H1 (cell line): ENCODE results near the gene GADL1. TPM values are rescaled to one million over a fixed set of nuclear protein-coding genes. Genes with fewer than 3 reads are reported as not detected.

Experiments used
- BACH1 ChIP-seq: IDR thresholded peaks from 2 replicates; pipeline ENCODE4 v1.6.1; 2012; ENCODE audit warnings: low read length, improper control_type of control experiment
- BRCA1 ChIP-seq: IDR thresholded peaks from 2 replicates; pipeline ENCODE4 v1.6.1; 2012; ENCODE audit warnings: low read depth, low read length, improper control_type of control experiment
- CBX8 ChIP-seq: fragments of 300-800, 300-1000 bp; sonication (generic); IDR thresholded peaks from 2 replicates; pipeline ENCODE4 v1.7.1; 2016; ENCODE audit warnings: low read depth, low read length, borderline replicate concordance
- CREB1 ChIP-seq: IDR thresholded peaks from 2 replicates; pipeline ENCODE4 v1.6.1; 2012; ENCODE audit warnings: inconsistent platforms
- CTBP2 ChIP-seq: IDR thresholded peaks from 2 replicates; pipeline ENCODE4 v1.7.0; 2011; ENCODE audit warnings: borderline replicate concordance, mild to moderate bottlenecking, moderate library complexity, mixed read lengths, low read length; ENCODE audit not compliant: insufficient read depth, insufficient read length
- KDM5A ChIP-seq: fragments of 200-600 bp; IDR thresholded peaks from 2 replicates; pipeline ENCODE4 v1.7.1; 2012; ENCODE audit warnings: mild to moderate bottlenecking, low read length, inconsistent platforms, mixed read lengths
- NANOG ChIP-seq: IDR thresholded peaks from 2 replicates; pipeline ENCODE4 v1.6.1; 2011; ENCODE audit warnings: low read length, low read depth, mild to moderate bottlenecking, inconsistent platforms; ENCODE audit not compliant: insufficient read depth, poor library complexity, severe bottlenecking
- RFX5 ChIP-seq: IDR thresholded peaks from 2 replicates; pipeline ENCODE4 v1.6.1; 2011; ENCODE audit warnings: low read depth, low read length, improper control_type of control experiment, borderline replicate concordance
- RNF2 ChIP-seq: fragments of 200-900, 300-1000 bp; sonication (generic); IDR thresholded peaks from 2 replicates; pipeline ENCODE4 v1.7.1; 2016; ENCODE audit warnings: borderline replicate concordance, low read depth, mild to moderate bottlenecking, antibody characterized with exemption, low read length; ENCODE audit not compliant: poor library complexity, severe bottlenecking; ENCODE audit errors: missing control alignments
- SIX5 ChIP-seq: IDR thresholded peaks from 2 replicates; pipeline ENCODE4 v1.6.1; 2011; ENCODE audit warnings: mild to moderate bottlenecking, low read depth, low read length
- SRF ChIP-seq: IDR thresholded peaks from 2 replicates; pipeline ENCODE4 v1.6.1; 2011; ENCODE audit warnings: mild to moderate bottlenecking, low read depth, low read length, moderate library complexity
- polyA plus RNA-seq, 7 experiments: library from polyadenylated mRNA; depleted of rRNA in 3 of 7; stranded (reverse) in 5 of 7; unstranded in 2 of 7; fragments of >200 nt in 5 of 7; fragments of 200-250 nt in 2 of 7; gene quantifications; 1 replicate in 5 of 7; 2 replicates in 1 of 7; 4 replicates in 1 of 7; pipeline versions ENCODE4 v1.2.1 to v1.2.3, GENCODE V29; 2011 to 2013; ENCODE audit warnings: missing spikeins in 2 of 7, mixed read lengths in 2 of 7
- total RNA-seq: library from RNA; stranded (reverse); fragmentation: NEBNext Ultra II Directional; extraction: Animal tissue kit (Norgen Biotek cat#: 25700); gene quantifications from 2 replicates; pipeline ENCODE4 v1.2.1, GENCODE V29; 2021

Gene GADL1
- total and polyA plus RNA-seq, 2 of the 8 experiments (the other 6 are each of a cell fraction or from before 2014, with no cell fraction given) = 0.03 to 0.30 TPM

GRCh38 chr3:30704931-30705890 lies 189.2 kb downstream of the GADL1 start (continued):
- no peak for TF ChIP-seq BRCA1
- no peak for TF ChIP-seq CBX8
- no peak for TF ChIP-seq NANOG
- TF ChIP-seq KDM5A = no peak
- TF ChIP-seq RNF2 = no peak
- no peak for TF ChIP-seq SIX5
- no peak for TF ChIP-seq CTBP2
- TF ChIP-seq RFX5 = no peak
- TF ChIP-seq BACH1 = no peak
- TF ChIP-seq CREB1 = no peak
- no peak for TF ChIP-seq SRF
